GM23248 (cell line): ENCODE measurements around the gene IQCM.

Source experiments
- EZH2 ChIP-seq: fragments of 200-600 bp; sonication (generic); IDR thresholded peaks from 2 replicates; pipeline ENCODE4 v1.6.1; 2018; ENCODE audit warnings: antibody characterized with exemption, mild to moderate bottlenecking; ENCODE audit not compliant: insufficient read depth, poor library complexity, severe bottlenecking
- EZH2phosphoT487 ChIP-seq: fragments of 200-600 bp; sonication (generic); IDR thresholded peaks from 2 replicates; pipeline ENCODE4 v1.6.1; 2018; ENCODE audit warnings: antibody characterized with exemption, moderate library complexity, mild to moderate bottlenecking, low read depth; ENCODE audit not compliant: insufficient read depth

GRCh38 chr4:149370002-149370401 lies 445.6 kb downstream of the IQCM start:
- no peak for TF ChIP-seq EZH2
- TF ChIP-seq EZH2phosphoT487 = no peak
